GM18951 (cell line): ENCODE results near the gene RTN4RL1.

ENCODE experiments used
- POLR2A ChIP-seq: IDR thresholded peaks from 4 replicates; pipeline ENCODE4 v1.6.1; 2011; ENCODE audit warnings: mild to moderate bottlenecking; ENCODE audit not compliant: insufficient read length, insufficient read depth; ENCODE audit errors: extremely low read depth
- in situ Hi-C: fragments of 300-500 bp; cut with MboI; formaldehyde crosslinking; loops from one replicate; pipeline ENCODE4 v1.12.0; 2022; ENCODE audit warnings: low sequenced_read_pairs, mixed read lengths, inconsistent platforms; ENCODE audit not compliant: unreplicated experiment

RTN4RL1 gene

DNA sequence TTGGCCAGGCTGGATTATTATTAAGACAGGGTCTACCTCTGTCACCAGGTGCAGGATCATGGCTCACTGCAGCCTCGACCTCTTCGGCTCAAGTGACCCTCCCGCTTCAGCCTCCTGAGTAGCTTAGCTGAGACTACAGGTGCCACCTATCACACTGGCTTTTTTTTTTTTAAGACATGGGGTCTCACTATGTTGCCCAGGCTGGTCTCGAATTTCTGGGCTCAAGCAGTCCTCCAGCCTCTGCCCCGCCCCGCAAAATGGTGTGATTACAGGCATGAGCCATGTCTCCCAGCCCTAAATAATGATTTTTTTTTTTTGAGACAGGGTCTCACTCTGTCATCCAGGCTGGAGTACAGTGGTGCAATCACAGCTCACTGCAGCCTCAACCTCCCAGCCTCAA is 22.5 kb upstream of the RTN4RL1 start:
- TF ChIP-seq POLR2A, result no peak
- in situ Hi-C loops, result loop anchor here (25.0 kb wide), 1 partner anchor 335 kb away; the partner anchor contains the start of genes TLCD2 and WDR81

DNA sequence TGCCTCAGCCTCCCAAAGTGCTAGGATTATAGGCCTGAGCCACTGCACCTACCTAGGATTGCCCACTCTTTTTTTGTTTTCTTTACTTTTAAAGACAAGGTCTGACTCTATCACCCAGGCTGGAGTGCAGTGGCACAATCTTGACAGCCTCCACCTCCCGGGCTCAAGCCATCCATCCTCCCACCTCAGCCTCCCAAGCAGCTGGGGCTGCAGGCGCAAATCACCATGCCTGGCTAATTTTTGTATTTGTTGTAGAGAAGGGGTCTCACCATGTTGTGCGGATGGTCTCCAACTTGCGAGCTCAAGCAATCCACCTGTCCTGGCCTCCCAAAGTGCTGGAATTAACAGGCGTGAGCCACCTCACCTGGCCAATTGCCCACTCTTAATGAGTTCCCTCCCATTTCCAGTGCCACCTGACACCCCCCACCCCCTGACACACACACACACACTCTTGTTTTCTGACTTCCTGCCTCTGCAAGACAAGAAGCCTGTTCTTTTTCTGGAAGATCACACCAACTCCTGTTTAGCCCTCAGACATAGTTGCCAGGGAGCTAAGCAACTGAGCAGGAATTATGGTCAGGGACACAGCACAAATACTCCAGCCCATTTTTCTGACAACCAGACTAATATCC is 19.2 kb upstream of the RTN4RL1 start:
- in situ Hi-C loops, result loop anchor here (25.0 kb wide), 1 partner anchor 332 kb away; the partner anchor contains the start of genes TLCD2 and WDR81
- TF ChIP-seq POLR2A, result no peak

DNA sequence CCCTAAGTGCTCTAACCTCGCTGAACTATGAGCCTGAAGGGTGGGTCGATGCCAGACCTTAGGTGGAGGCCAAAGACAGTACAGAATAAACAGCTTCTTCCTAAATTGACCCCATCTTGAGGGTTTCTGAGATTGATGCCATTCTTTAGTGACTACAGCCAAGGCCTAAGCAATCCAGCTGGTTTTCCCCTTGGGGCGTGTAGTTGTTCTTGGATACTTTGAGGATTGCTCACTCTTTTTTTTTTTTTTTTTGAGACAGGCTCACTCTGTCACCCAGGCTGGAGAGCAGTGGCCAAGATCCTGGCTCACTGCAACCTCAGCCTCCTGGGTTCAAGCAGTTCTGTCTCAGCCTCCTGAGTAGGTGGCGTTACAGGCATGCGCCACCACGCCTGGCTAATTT is 18.7 kb upstream of the RTN4RL1 start:
- in situ Hi-C loops, result loop anchor here (25.0 kb wide), 1 partner anchor 331 kb away; the partner anchor contains the start of genes TLCD2 and WDR81
- TF ChIP-seq POLR2A, result no peak

- in situ Hi-C loops, result loop anchor here (25.0 kb wide), 1 partner anchor 331 kb away; the partner anchor contains the start of genes TLCD2 and WDR81
- no peak for TF ChIP-seq POLR2A
Observed at GRCh38 chr17:2042933-2043332, 17.8 kb upstream of the RTN4RL1 start.

DNA sequence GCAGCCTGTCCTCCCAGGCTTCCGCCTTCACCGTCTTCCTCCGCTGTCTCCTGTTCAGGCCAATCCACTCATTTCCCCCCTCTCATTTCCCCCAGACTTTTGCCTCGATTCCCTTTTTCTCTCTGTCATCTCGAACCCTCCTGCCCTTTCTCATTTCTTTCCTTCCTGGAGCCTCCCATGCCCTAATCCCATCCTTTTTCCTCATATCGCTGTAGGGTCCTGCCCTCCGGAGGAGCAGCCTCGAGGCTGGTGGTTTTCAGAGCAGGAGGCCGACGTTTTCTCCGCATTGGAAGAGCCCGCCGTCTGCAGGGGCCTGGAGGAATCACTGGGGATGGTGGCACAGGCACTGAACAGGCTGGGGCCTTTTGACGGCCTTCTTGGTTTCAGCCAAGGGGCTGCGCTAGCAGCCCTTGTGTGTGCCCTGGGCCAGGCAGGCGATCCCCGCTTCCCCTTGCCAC is 17.3 kb upstream of the RTN4RL1 start:
- in situ Hi-C loops, result loop anchor here (25.0 kb wide), 1 partner anchor 330 kb away; the partner anchor contains the start of genes TLCD2 and WDR81
- TF ChIP-seq POLR2A, result no peak

DNA sequence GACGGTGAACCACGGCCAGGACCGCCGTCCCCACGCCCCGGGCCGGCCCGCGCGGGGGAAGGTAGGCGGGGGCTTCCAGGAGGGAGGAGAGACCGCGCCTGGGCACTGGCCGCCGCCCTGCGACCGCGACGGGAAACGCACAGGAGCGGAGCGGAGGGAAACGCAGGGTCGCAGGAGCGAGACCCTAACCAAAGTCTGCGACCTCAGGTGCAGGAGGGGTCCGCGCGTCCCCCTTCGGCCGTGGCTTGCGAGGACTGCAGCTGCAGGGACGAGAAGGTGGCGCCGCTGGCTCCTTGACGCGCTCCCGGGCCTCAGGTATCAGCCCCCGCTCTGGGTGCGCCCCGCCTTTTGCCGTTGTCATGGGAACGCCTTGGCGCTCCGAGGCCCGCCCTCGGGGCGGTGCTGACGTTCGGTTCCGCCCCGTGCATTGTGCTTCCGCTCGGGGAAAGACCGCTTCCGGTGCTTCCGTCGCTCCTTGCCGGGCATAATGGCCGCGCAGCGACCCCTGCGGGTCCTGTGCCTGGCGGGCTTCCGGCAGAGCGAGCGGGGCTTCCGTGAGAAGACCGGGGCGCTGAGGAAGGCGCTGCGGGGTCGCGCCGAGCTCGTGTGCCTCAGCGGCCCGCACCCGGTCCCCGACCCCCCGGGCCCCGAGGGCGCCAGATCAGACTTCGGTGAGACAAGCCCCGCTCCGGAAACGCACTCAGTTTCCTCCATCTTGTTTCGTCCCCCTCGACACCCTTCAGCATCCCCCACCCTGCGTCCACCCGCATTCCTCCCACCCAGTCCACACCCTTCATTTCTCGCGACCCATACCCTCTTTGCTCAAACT is 16.6 kb upstream of the RTN4RL1 start, which contains the start of gene OVCA2:
TSS of gene OVCA2 (plus strand) at position 462 of the 829 bp plus-strand sequence. CDS start at position 488, 26 bp downstream.
- TF ChIP-seq POLR2A, result peak; percentile 84
- in situ Hi-C loops, result loop anchor here (25.0 kb wide), 1 partner anchor 329 kb away; the partner anchor contains the start of genes TLCD2 and WDR81

DNA sequence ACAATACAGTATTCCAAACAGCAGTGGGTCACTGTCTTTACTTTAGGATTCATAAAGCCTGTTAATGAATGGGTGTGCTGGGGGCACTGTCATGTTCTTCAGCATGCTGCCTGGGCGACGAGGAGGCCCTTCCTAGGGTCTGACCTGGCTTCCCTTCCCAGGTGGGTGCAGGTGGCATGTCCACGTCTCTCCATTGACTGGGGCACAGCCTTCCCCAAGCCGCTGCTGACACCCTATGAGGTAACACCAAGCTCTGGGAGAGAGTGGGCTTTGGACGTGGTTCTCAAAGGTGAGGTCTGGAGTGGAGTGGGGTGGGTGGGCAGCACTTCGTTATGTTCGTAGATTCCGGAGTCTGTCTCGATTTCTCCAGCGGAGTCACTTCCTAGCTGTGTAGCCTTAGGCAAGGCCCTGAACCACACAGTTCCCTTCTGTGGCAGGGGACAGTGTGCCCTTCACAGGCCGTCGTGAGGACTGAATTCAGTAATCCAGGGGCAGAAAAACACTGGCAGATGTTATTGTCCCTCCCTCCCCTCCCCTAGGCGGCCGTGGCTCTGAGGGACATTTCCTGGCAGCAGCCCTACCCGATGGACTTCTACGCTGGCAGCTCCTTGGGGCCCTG is 15.9 kb upstream of the RTN4RL1 start:
- TF ChIP-seq POLR2A, result no peak
- in situ Hi-C loops, result loop anchor here (25.0 kb wide), 1 partner anchor 329 kb away; the partner anchor contains the start of genes TLCD2 and WDR81

DNA sequence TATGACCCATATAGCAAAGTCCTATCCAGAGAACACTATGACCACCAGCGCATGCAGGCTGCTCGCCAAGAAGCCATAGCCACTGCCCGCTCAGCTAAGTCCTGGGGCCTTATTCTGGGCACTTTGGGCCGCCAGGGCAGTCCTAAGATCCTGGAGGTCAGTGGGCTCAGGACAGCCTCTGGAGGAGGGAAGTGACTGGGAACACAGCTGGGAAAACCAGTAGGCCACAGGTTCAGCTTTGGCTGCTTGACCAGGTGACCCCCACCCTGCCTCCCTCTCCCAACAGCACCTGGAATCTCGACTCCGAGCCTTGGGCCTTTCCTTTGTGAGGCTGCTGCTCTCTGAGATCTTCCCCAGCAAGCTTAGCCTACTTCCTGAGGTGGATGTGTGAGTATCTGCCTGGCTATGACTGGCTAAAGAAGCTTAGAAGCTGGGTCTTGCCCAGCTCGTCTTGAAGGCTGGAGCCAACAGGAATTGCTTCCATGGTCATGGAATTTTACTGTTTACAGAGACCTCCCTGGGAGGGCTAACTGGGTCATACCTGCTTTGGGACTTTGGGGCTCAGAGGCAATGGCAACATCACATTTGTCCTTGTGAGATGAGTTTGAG is 15.2 kb upstream of the RTN4RL1 start:
- in situ Hi-C loops, result loop anchor here (25.0 kb wide), 1 partner anchor 328 kb away; the partner anchor contains the start of genes TLCD2 and WDR81
- TF ChIP-seq POLR2A, result no peak

- in situ Hi-C loops, result loop anchor here (25.0 kb wide), 1 partner anchor 325 kb away; the partner anchor contains the start of genes TLCD2 and WDR81
- no peak for TF ChIP-seq POLR2A
Observed at GRCh38 chr17:2037155-2037554, 12.0 kb upstream of the RTN4RL1 start.

GRCh38 chr17:2035541-2036488 is 10.7 kb upstream of the RTN4RL1 start:
- TF ChIP-seq POLR2A, result no peak
- in situ Hi-C loops, result loop anchor here (25.0 kb wide), 1 partner anchor 324 kb away; the partner anchor contains the start of genes TLCD2 and WDR81
